Stimulated activated CD4-positive, alpha-beta T cell treated with anti-CD3 and anti-CD28 coated beads, TNF-alpha, amount 100 ng/mL, for 1 hour (primary cell): ENCODE measurements around the gene SPOCK1.

Experiments
- DNase-seq, 3 donors: peaks; one replicate each; pipeline ENCODE4 v3.0.0-alpha.2; 2020; ENCODE audit warnings: low read depth in 3 of 3, low spot score in 1 of 3

The SPOCK1 gene

DNA sequence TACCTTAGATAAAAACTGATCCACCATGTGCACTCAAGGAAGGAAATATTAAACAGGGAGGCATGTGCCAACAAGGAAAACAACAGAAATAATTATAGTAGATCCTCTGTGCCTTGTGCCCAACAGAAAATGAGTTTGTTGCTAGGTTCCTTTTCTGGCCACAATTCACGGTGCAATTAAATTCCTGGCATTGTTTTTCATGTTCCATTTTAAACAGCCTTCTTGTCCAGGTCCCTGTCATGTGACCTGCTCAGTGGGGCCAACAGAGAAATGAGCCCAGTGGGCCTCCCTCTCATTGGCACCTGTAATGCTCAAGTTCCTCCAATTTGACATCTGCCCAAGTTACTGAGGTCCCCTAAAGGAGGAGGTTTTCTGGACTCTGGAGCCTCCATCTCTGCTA is 56.5 kb downstream of the SPOCK1 start:
- no peak for DNase-seq

DNA sequence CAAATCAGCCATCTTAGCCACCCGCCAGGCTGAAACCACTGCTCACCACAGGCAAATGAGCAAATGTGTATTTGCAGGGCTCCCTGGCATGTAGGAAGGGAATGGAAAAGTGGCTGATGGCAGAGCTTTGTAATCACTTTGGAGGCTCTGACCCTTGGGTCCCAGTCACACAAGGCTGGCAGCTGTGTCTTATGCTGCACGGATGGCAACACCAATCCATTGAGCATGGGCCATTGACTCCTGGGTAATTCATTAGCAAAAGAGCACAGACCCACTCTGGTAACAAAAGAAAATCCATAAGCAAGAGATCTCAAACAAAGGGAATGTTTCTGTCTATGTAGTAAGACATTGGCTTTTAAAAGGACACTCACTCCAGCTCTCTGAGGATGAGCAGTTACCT is 57.6 kb downstream of the SPOCK1 start:
- DNase-seq, result no peak

DNA sequence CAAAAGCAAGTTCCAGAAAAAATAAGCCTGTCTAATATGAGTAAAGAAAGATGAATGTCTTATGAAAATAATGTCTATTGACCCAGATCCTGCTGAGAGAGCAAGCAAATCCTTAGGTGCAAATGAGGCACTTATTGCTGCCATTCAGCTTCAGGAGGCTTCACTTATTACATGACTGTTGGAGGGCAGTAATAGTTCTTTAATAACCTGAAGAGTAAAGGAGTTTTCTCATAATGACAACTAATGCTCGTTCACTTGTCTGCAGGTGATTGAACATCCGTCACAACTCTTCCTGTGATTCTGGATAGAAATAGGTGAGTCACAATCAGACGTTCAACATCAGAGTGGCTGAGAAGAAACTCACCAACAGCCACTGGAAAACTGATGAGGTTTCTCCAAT is 58.3 kb downstream of the SPOCK1 start:
- no peak for DNase-seq

DNA sequence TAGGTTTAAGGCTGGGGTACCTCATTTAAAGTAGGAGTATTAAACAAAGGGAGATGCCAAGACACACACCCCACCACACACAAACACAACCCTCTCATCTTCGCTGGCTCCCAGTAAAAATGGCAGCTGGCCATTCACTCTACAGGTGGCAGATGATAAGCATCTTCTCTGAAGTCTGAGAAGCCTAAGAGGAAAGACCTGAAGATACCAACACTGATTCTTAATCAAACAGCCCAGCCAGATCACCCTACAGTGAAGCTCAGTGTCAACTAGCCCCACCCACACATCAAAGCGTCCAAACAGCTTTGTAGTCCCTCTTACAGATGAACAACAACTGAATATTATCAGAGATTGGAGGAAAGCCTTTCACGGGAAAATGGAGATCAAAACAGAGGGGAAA is 59.5 kb downstream of the SPOCK1 start:
- DNase-seq, result no peak

DNA sequence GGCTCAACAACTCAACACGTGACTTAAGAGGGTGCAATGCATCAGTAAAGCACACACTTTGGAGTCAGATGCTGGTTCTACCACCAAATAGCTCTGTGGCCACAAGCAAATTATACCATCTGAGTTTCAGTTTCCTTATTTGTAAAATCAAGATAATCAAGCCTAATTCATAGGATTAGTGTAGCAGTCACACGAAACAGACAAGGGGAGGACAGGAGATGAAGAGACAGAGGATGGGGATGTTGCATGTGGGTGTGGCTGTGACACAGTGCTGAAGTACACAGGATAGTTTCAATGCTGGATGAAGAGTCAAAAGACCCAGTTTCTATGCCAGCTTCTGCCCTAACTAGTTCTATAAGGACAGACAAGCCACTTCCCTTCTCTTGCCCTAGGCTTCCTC is 60.2 kb downstream of the SPOCK1 start:
- DNase-seq, result no peak

DNA sequence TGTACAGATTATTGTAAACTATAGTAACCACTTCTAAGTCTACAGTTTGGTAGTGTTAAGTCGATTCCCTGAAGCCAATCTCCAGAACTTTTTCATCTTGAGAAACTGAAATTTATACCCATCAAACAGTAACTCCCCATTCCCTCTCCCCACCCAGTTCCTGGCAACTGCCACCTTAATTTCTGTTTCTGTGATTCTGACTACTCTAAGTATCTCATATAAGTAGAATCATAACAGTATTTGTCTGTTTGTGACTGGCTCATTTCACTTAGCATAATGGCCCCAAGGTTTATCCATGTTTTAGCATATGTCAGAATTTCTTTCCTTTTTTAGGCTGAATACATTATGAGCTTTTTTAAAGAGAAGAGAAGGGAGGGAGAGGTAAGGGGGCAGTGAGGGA is 61.4 kb downstream of the SPOCK1 start:
- DNase-seq, result no peak

DNA sequence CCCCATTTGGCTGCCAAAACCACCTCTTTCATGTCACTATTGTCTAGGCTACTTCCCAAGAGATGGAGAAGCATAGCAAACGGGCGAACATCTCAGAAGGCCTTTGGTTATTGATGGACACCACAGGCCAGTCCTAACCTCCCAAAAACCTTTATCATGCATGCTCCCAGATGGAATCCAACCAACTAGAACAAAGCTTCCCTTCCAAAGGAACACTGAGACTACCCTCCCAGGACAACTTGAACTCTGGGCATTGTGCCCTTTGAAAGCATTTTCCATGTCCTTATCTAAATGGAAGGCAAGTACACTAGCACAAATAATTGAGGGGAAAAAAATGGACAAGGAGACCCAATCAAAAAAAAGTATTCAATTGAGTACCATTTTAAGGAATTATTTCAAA is 65.6 kb downstream of the SPOCK1 start:
- no peak for DNase-seq

DNA sequence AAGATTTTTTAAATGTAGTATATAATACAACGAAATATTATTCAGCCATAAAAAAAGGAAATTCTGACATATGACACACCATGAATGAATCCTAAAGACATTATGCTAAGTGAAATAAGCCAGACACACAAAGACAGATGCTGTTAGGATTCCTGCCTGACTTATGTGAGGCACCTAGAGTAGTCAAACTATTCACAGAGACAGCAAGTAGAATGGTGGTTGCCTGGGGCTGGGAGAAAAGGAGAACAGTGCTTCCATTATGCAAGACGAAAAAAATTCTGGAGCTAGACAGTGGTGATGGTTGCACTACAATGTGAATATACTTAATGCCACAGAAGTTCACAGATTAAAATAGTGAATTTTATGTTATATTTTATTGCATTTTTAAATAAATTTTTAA is 66.8 kb downstream of the SPOCK1 start:
- DNase-seq, result no peak

DNA sequence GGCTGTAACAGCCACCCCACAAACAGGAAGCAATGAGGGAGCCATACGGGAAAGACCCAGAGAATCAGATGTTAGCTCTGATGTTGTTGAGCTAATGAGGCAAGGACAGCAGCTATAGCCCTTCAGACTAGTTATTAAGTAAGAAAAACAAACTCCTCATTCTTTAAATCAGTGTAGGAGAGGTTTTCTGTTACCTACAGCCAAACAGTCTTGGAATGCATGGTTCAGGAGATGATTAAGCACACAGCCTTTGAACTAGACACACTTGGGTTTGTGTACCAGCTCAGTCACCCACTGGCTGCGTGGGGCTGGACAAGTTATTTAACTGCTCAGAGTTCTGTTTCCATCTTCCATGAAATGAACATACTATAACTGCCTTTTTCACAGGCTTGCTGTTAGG is 68.1 kb downstream of the SPOCK1 start:
- DNase-seq, result no peak

DNA sequence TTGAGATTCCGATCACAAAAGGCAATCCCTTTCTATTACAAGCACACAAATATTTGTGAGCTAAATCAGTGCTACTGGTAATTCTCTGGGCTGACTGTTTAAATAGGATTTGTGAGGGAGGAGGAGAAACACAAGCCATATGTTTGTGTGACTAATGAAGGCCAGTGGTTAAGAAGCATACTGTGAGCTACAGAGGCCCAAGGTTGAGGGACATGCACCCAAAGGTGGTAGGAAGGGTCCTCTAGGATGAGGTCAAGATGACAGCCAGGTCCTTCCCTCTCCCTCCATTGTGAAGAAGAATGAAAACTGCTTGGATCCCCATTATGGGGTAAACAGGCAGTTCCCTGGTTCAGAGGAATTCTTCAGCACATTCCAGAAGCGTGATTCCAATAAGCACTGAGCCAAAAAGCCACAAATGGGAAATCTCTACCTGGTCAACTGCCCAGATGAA is 83.9 kb downstream of the SPOCK1 start:
- no peak for DNase-seq

DNA sequence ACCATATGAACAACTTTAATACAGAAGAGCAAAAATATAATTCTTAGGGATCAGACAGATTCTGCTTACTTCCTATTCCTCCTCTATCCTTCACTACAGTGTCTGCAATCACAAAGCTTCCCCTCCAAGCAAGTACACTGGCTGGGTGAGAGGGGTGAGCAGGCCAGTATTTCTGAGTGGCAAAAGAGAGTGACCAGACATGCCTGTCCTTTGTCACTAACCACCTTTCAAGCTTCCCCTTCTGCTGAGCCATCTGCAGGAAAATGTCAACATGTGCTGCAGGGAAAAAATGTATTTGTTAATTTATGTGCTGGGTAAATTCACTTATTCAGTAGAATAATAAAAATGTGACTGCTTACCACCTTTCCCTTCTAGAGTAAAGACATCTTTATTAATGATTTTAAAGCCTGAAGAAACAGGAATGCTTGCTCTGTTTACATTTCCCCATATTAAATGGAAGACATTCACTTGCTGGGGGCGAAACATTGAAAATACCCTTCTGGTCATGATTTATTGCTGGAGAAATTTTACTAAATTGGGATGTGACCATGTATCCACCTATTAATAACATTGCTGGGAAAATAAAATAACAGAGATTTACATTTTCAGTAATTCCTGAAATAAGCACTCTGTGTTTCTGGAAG is 84.9 kb downstream of the SPOCK1 start:
- no peak for DNase-seq

DNA sequence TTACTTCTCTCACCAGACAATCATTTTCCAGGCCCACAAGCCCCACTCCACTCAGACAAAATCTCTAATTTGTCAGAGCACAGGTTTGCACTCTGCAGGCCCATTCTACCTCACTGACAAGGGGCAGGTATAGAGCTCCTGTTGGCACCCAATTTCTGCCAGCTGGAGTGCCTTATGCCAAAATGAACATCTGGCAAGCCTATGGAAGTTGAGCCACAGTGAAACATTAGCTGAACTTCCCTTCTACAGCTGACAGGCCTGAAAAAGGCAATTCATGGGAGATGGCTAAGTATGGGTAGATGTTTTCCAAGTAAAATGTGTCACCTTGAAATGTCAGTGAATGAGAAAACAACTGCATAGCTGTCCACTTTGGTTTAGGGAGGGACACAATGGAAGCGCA is 87.0 kb downstream of the SPOCK1 start:
- no peak for DNase-seq

DNA sequence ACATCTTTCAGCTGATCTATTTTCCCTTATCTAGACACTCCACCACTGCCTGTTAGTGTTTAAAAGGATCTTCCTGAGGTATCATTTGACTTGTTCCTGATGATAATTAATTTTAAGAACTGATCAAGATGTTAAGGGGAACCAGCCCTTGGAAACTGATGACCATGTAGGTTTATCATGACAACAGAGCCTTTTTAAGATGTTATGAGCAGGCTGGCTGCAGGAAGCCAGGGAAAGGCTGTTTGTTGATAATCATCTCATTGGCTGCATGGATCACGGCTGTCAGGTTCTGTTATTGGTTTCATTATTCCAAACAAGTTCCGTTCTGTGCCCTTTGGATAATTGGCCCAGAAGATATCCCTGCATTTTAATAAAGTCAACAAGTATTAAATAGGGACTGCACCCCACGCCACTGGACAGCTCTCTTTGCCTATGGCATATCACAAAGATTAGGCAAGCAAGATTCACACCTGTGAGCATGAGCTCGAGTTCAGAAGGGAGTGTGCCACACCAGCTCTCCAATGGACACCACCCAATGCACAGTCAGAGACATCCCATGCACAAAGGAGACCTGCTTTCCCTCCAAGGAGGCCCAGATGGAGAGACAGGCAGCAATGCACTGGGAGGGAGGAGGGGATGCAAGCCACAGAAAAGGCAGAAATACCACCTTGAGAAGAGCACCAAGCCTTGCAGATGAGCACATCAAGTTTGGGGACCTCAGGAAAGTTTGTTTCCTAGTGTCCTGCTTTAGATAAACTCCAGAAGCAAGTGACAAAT is 88.7 kb downstream of the SPOCK1 start:
- DNase-seq, result no peak

DNA sequence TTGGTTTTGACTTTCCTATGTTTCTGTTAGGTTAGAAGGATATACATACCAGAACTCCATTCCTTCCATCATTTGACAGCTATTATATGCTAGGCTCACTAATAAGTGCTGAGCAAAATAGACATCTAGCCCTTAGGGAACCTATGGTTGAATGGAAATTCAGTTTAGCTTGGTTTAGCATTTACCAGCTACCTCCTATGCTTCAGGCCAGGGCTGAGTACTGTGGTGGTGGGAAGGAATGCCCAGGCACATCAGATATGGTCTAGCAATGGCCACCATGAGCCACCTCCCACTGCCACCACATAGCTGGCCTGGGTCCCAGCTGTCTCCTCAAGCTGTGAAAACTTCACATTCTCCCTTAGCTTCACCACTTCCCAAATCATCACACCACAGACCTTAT is 89.4 kb downstream of the SPOCK1 start:
- DNase-seq, result no peak

DNA sequence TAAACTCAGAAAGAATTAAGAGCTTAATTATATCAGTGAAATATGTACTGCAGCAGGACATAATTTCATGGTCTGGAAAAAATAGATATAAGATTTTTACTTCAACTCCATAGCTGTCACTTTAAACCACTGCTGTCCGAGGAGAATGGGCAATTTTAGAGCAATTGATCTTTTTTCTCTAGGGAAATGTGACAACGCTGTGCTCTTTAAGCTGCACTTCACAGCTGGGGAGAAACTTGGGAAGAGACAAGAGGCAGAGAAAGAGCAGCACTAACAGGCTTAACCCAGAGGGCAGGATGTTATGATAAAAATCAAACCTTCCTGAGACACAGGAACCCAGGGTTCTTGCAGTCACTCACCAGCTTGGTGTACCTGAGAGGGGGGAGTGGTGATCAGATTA is 92.0 kb downstream of the SPOCK1 start:
- DNase-seq, result no peak

DNA sequence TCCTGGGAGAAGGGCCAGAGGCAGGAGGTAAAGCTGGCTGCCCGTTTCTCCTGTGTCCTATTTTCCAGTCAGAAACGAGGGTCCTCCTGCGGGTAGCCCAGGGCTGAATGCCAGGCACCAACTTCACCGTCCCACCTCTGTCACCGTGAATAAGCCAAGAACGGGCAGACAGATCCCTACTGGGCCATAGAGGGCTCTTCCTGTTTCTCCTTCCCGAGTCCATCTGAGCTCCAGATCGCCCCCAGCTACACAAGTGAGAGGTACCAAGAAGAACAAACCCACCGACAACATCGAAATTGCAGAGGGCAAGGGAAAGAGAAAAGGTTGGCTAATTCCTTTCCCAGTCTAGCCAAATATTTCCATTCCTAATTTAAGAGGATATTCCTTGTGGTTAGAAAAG is 93.7 kb downstream of the SPOCK1 start:
- DNase-seq, result no peak

DNA sequence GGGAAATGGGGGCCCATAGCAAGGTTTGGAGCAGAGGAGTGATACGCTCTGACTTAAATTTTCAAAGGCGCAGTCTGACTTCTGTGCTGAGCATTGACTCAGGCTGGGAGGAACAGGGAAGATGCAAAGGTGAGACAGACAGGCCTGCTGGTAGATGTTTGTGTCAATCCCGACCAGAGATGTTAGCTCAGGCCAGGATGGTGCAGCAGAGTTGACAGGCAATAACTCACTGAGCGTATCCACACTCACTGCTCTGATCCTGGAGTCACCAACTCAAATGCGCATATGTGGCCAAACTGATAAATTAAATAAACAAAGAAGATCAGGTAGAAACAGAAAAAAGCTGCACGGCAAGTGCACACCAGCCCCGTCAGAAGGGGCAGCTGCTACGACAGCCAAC is 95.3 kb downstream of the SPOCK1 start:
- DNase-seq, result no peak

DNA sequence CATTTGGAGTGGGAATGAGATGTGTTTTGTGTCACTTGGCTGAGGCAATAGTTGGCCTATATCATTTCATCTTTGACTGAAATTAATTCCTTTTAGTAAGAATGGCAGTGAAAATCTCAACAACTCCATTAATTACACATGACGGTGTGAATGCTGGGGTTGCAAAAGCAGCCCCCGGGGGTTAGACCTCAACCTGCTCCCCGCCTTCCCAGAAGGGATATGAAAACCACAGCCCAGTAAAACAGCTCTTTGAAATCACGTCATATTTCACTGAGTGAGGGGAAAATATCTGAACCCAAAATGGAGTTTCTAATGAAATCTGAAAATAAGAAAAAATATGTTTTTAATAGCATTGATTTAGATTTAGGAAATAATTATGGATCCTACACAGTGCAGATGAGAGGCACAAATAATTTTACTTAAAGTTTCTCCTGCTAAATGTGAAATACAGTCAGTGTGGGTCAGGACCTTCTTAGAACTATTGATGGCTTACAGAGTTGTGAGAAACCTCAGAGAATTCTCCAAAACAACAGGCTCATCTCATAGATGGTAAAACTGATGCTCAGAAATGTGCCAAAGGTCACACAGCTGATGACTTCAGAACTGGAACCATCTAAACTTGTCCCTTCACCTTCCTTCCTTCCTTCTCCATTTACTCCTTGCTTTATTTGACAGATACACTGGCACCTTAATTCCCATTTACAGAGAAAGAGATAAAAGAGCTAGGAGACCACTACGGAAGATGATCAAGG is 96.5 kb downstream of the SPOCK1 start:
- no peak for DNase-seq

DNA sequence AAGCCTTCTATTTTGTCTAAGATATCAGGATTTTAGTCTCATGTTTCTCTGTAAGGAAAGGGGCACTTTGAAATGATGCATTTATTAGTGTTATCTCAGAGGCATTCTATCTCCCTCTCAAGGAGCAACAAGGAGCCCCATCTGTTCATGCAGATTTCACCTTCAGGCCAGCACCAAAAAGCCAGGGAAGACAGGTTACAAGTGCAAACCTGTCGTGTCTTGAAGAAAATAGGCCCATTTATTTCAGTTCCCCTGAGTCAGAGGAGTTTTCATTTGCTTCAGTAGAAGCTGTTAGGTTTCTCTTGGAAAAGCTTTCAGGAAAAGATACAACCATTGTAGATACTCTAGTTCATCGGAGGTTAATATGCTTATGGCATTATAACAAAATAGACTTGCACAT is 97.2 kb downstream of the SPOCK1 start:
- DNase-seq, result no peak

DNA sequence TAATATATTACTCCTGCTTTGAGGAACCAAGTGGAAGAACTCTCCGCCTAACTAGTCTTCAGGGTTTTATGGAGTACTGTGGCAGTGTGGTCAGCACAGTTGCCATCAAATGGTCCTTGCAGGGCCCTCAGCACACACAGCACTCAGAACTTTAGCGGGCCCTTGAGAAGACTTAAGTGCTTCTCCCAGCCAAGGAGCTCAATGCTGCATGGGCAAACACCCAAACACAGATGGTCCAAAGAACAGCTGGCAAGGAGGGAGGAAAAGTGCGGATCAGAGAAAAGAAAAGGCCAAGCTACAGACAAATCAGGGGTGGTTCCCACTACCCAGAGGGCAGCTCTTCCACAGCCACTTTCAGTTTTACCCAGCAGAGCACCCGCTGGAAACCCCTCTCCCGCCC is 98.6 kb downstream of the SPOCK1 start:
- DNase-seq, result no peak

DNA sequence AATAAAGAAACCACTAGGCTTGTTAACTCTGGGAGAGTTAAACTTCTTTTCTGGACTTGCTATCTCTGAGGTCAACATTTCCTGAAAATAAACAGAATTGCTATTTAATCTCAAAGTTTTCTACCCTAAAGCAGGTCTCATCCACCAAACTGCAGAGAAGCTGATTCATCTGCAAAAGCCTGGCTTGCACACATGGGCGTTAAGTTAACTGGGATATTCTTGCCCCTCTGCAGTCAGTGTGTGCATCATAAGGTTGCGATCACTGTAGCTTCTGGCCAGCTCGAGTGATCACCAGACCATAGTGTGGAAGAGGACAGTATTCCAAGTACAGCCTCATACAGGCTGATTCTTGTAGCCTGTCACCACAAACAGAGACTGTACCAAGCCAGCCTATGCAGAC is 99.2 kb downstream of the SPOCK1 start:
- no peak for DNase-seq

DNA sequence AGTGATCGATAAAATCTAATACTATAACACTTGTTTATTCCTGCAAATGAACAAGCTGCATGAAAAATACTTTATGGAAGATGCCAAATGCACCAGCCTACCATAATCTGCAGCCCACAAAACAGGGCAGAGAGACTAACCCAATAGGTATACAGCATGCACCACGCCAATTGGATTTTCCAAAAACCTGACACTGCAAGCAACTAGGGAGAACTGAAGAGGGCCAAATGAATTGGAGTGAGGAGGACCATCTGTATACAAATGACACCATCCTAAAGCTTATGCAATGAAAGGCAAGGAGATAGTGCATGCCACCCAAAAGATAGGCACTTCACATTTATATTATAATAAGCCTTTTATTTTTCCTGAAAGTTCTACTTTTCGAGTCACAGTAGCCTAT is 100.4 kb downstream of the SPOCK1 start:
- no peak for DNase-seq
